Loucy (cell line): Measurements from ENCODE around the gene PPP1R15A.
"Not testable (repeated sequence)": the region's sequence is repeated elsewhere in the genome, so short reads cannot be mapped to it uniquely, and the experiment has no call there.

Experiments
- EZH2phosphoT487 ChIP-seq: fragments of 200-600 bp; IDR thresholded peaks from 2 replicates; pipeline ENCODE4 v1.6.1; 2018; ENCODE audit warnings: antibody characterized with exemption, mild to moderate bottlenecking, moderate library complexity, borderline replicate concordance
- TF ChIP-seq, protein P1 (sequence below): fragments of 200-600 bp; sonication (generic); conservative IDR thresholded peaks from 2 replicates; pipeline ENCODE4 v1.5.1; 2014; ENCODE audit warnings: mild to moderate bottlenecking, antibody characterized with exemption, low read length

GRCh38 chr19:48871471-48872181 is 595 bp upstream of the PPP1R15A start:
- TF ChIP-seq, protein P1, sequence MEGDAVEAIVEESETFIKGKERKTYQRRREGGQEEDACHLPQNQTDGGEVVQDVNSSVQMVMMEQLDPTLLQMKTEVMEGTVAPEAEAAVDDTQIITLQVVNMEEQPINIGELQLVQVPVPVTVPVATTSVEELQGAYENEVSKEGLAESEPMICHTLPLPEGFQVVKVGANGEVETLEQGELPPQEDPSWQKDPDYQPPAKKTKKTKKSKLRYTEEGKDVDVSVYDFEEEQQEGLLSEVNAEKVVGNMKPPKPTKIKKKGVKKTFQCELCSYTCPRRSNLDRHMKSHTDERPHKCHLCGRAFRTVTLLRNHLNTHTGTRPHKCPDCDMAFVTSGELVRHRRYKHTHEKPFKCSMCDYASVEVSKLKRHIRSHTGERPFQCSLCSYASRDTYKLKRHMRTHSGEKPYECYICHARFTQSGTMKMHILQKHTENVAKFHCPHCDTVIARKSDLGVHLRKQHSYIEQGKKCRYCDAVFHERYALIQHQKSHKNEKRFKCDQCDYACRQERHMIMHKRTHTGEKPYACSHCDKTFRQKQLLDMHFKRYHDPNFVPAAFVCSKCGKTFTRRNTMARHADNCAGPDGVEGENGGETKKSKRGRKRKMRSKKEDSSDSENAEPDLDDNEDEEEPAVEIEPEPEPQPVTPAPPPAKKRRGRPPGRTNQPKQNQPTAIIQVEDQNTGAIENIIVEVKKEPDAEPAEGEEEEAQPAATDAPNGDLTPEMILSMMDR, result not testable (repeated sequence)
- TF ChIP-seq EZH2phosphoT487, result not testable (repeated sequence)
